C4-2B (cell line): ENCODE measurements around the gene SUMO3.

Source experiments
- H3K27ac ChIP-seq: fragments of 450-650 bp; 2 replicates; pipeline ENCODE4 v1.5.1; 2017
- ZFX ChIP-seq: fragments of 450-650 bp; IDR thresholded peaks from 2 replicates; pipeline ENCODE4 v1.6.1; 2017
- TF ChIP-seq, protein P1 (sequence below): fragments of 450-650 bp; conservative IDR thresholded peaks from 2 replicates; pipeline ENCODE4 v1.5.1; 2017; ENCODE audit warnings: mild to moderate bottlenecking

Gene SUMO3

DNA sequence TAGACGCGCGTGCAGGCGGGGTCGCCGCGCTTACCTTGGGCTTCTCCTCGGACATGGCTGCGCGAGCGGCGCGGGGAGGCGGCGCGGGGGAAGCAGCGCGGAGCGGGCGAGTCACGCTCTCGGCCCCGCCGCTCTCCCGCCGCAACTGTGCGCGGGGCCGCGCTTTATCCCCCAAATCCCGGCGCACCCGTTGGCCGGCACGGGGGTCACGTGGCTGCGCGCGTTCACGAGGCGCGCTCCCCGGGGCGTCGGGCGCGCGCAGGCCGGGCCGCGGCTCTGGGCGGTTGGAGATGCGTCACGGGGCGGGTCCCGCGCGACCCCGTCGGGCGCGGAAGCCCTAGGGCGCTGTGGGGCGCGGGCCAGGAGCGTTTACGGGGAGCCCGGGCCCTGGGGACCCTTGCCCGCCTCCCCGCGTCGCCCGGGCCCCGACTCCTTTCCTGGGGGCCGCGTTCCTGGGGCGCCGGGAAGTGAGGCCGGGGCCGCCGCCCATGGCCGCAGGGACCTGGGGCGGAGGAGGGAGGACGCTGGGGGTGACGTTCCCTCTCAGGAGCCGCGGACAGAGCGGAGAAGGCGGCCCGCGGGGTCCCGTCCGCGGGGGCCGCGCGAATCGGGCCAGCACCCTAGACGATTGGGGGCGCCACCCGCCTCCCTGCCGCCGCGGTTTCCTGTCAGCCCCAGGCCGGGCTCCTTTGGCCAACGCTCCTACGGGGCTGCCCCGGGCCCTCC lies at the start of gene SUMO3:
TSS of gene SUMO3 (minus strand) at position 149 of the 726 bp plus-strand sequence. CDS start at position 55, 94 bp downstream.
- peak within 1 kb of the TSS; percentile 57 for H3K27ac ChIP-seq
- no peak for TF ChIP-seq ZFX
- TF ChIP-seq, protein P1, sequence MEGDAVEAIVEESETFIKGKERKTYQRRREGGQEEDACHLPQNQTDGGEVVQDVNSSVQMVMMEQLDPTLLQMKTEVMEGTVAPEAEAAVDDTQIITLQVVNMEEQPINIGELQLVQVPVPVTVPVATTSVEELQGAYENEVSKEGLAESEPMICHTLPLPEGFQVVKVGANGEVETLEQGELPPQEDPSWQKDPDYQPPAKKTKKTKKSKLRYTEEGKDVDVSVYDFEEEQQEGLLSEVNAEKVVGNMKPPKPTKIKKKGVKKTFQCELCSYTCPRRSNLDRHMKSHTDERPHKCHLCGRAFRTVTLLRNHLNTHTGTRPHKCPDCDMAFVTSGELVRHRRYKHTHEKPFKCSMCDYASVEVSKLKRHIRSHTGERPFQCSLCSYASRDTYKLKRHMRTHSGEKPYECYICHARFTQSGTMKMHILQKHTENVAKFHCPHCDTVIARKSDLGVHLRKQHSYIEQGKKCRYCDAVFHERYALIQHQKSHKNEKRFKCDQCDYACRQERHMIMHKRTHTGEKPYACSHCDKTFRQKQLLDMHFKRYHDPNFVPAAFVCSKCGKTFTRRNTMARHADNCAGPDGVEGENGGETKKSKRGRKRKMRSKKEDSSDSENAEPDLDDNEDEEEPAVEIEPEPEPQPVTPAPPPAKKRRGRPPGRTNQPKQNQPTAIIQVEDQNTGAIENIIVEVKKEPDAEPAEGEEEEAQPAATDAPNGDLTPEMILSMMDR, result no peak

DNA sequence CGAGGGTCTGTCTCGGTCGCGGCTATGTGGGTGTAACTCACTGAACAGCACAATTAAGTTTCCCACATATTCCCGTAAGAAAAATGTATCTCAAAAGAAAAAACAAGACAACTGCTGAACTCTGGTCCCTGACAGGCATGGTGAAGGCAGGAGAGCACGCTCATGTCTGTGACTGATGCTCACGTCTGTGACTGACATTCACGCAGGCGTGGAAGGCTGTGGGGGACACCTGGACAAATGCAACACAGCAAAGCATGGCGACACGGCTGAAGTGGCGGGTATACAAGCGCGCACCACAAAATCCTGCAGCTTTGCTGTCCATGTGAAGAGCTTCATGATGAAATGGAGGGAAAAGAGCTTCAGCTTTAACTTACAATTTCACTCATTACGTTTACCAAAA lies 49.6 kb upstream of the SUMO3 start:
- no peak overlapping the region for H3K27ac ChIP-seq
- no peak for TF ChIP-seq ZFX
- TF ChIP-seq, protein P1, result no peak

DNA sequence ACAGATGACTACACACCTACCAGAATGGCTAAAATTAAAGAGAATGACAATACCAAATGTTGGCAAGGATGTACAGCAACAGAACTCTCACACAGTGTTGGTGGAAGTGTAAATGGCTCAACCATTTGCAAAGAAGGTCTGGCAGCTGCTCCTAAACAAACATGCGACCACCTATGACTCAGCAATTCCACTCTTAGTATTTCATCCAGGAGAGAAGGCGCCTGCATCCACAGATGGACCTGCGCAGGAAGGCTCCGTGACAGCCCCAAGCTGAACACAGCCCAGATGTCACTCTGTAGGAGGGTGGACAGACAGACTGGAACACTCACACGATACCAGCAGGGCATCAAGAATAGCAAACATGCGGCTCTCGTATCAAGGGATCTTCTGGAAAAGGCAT lies 48.9 kb upstream of the SUMO3 start:
- TF ChIP-seq, protein P1, result no peak
- TF ChIP-seq ZFX, result no peak
- H3K27ac ChIP-seq, result peak overlapping the region; percentile 17; the same call in 1 of the 2 replicates

DNA sequence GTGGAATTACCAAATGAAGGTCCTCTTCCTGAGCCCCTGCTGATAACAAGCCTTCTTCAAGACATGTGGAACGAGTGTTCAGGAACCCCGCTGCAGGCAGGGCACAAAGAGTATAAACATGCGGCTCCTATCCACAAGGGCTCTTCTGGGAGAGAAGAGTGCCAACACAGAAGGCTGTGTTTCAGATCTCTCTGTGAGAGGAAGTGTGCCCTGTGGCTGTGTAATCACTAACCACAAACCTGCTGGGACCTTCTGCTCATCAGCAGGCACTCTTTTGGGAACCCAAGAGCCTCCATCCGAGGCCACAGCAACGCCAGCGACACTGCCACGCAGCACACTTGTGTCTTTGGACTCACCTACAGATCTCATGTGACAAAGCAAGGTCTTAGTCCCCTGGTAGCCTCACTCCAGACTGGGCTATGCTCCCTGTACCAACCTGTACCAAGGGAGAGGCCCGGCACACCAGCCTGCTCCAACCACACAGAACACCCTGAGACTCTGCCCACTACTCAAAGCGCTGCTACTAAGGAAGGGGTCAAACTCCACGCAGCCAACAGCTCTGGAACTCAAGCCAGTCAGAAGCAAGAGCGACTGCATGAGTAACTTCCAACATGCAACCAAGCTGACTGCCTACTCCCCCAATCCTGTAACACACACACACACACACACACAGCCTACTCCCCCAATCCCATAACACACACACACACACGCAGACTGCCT lies 47.9 kb upstream of the SUMO3 start:
- no peak overlapping the region for H3K27ac ChIP-seq
- TF ChIP-seq, protein P1, result no peak
- no peak for TF ChIP-seq ZFX

DNA sequence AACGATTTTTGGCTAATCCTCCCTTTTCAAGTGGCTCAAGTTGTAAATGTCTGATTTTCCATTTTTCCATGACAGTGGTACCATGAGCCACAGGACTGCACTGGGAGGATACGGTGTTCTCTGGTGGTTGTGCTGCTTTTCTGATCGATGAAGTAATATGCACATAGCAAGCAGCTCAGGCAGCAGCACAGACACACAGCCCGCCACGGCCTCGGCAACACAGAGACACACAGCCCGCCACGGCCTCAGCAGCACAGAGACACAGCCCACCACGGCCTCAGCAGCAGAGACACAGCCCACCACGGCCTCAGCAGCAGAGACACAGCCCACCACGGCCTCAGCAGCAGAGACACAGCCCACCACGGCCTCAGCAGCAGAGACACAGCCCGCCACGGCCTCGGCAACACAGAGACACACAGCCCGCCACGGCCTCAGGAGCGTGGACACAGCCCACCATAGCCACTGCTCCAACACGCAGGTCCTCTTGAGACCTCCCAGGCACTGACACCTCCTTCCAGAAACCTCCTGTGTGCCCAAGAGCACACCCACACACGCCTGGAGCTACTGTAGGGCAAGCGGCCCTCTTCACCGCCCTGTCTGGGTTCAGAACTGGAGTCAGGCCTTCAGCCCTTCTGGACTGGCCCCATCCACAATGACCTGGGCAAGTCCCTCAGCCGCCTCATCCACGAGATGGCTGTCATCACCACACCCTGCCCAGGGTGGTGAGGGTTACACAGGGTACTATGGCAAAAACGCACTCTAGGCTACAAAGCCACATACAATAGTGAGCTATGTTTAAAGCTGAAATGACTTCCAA lies 45.2 kb upstream of the SUMO3 start:
- TF ChIP-seq, protein P1, result no peak
- TF ChIP-seq ZFX, result no peak
- H3K27ac ChIP-seq, result no peak overlapping the region

DNA sequence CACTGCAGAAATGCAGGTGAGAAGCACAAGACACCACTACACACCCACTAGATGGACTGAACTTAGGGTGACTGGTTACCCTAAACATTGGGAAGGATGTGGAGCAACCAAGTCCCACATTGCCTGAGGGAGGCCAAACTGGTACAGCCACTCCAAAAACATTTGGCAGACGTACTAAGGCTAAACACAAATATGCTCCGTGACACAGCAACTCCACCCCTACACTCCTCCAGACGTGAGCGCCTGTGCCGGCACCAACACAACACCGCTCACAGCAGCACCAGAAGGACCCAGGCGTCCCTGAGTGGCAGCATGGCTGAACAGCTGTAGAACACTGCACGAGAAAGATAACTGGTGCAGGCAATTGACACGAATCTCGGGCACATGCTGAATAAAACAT lies 40.9 kb upstream of the SUMO3 start:
- peak overlapping the region; percentile 48 for H3K27ac ChIP-seq
- TF ChIP-seq, protein P1, result no peak
- TF ChIP-seq ZFX, result no peak
